GM11168 (cell line): ENCODE measurements around the gene DPEP1.
"Not testable (repeated sequence)": the region's sequence is repeated elsewhere in the genome, so short reads cannot be mapped to it uniquely, and the experiment has no call there.

ENCODE experiments used
- in situ Hi-C: fragments of 300-500 bp; cut with MboI; formaldehyde crosslinking; loops from one replicate; pipeline ENCODE4 v1.12.0; 2022; ENCODE audit warnings: low sequenced_read_pairs; ENCODE audit not compliant: unreplicated experiment

The DPEP1 gene

DNA sequence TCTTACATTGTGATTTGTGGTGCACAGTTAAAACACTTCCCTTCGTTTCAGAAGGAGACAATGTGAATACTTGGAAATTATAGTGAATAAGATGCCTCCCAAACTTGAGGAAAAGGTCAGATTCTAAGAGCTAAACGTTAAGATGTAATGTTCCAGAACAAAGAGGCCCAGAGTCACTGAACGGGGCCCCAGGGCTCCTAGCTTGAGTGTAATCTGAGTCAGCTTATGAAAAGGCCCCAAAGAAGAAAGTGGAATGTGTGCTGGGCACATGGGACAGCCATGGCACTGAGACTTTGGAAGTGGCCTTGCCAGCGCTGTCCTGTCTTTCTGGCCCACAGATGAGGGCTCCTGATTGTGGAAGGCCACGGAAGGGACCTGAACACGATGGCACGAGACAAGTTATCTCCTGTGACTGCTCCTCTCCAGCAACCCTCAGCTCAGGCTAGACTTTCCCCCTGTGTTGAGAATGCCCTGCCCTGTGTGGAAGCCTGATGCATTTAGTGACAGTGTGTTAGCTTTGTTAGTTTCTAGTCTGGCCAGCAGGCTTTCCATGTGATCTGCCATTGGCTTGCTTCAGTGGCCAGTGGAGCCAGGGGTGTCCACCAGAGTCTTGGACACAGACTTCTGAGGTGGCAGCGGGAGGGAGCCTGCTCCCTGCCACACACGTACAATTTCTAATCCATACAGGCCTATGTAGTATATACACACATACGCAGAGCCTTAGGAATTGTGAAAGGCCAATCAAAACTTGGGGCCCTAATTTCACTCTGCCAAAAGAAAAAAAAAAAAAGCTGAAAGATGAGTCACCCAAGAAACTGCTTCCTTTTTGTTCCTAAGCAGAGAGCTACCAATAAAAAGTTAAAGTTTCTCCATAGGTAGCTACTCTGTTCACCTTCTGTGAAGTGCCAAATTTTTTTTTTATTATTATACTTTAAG is 57.3 kb downstream of the DPEP1 start:
- in situ Hi-C loops: no loop called here

DNA sequence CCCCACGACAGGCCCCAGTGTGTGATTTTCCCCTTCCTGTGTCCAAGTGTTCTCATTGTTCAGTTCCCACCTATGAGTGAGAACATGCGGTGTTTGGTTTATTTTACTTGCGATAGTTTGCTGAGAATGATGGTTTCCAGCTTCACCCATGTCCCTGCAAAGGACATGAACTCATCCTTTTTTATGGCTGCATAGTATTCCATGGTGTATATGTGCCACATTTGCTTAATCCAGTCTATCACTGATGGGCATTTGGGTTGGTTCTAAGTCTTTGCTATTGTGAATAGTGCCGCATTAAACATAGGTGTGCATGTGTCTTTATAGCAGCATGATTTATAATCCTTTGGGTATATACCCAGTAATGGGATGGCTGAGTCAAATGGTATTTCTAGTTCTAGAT is 58.1 kb downstream of the DPEP1 start:
- in situ Hi-C loops: not testable (repeated sequence)

DNA sequence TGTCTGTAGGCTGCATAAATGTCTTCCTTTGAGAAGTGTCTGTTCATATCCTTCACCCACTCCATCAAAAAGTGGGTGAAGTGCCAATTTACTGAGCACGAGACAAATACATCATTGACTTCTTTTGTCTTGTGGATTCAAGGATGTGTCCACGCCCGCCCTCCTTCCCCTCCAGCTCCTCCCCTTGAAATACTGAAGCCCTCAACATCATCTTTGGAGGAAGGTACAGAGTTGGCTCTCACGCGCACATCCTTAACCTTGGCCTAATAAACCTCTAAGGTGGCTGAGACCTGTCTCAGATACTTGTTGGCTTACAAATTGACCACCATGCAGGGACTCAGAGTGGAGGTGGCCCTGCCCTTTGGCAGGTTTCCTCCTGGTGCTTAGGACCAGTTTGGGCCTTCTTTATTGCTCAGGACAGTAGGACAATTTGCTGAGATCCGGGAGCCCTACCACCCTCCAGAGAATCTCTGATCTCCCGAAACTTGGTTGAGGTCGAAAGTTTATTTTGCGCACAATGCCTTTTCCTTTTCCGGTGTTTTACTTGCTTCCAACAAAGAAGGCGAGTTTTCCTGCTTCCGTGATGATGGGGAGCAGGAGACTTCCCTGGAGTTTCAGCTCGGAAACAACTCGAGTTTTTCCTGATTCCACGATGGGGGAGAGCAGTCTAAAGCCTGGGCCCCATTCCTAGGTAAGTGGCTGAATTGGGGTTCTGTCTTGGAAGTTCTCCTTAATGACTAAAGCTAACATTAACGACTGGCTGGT is 58.9 kb downstream of the DPEP1 start:
- in situ Hi-C loops: no loop called here

DNA sequence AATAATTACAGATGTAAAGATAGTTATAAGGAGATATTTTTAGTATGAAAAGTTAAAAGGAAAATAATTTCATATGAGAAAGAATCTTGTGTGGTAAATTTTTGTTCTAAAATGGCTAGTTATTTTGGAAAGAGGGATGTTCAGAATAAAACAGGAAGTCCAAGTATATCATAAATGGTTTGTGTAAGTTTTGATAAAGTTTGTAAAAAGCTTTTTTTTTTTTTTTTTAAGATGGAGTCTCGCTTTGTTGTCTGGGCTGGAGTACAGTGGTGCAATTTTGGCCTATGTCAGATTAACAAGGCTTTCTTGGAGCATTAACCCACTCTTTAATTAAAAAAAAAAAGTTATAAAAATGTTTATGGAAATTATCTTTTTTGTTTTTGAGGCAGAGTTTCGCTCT is 64.8 kb downstream of the DPEP1 start:
- in situ Hi-C loops: no loop called here

DNA sequence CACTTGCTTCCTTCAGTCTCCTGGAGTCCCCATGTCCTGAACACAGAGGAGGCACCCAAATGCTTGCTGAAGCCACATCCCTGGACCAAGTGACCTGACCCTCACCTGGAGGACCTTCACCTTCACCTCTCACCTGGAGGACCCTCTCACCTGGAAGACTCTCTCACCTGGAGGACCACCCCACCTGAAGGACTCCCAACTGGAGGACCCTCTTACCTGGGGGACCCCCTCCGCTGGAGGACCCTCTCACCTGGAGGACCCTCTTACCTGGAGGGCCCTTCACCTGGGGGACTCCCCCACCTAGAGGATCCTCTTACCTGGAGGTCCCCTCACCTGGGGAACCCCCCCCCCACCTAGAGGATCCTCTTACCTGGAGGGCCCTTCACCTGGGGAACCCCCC is 72.5 kb downstream of the DPEP1 start:
- in situ Hi-C loops: no loop called here

DNA sequence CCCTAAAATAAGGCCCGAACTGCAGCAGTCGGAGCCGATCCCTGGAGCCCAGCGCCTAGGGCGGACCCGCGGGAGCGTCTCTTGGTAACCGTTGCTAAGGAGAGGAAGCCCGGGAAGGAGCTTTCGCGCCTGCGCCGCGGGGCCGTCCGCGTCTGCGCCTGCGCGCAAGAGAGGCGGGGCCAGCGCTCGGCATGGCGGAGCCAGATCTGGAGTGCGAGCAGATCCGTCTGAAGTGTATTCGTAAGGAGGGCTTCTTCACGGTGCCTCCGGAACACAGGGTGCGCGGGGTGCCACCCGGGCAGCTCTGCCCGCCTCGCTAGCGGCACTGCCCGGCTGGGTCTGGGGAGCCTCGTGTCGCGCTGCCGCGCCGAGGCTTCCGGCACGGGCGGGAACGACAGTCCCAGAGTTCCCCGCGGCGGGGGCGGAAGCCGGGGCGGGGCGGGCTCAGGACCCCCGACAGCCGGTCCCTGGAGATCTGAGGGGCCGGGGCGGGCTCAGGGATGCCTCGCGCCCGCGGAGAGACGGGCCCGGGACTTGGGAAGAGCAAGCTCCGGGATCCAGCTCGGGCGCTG is 73.2 kb downstream of the DPEP1 start, which contains the start of gene CDK10:
TSS of gene CDK10 (plus strand) at position 170 of the 572 bp plus-strand sequence. CDS start at position 192, 22 bp downstream.
- in situ Hi-C loops: no loop called here

DNA sequence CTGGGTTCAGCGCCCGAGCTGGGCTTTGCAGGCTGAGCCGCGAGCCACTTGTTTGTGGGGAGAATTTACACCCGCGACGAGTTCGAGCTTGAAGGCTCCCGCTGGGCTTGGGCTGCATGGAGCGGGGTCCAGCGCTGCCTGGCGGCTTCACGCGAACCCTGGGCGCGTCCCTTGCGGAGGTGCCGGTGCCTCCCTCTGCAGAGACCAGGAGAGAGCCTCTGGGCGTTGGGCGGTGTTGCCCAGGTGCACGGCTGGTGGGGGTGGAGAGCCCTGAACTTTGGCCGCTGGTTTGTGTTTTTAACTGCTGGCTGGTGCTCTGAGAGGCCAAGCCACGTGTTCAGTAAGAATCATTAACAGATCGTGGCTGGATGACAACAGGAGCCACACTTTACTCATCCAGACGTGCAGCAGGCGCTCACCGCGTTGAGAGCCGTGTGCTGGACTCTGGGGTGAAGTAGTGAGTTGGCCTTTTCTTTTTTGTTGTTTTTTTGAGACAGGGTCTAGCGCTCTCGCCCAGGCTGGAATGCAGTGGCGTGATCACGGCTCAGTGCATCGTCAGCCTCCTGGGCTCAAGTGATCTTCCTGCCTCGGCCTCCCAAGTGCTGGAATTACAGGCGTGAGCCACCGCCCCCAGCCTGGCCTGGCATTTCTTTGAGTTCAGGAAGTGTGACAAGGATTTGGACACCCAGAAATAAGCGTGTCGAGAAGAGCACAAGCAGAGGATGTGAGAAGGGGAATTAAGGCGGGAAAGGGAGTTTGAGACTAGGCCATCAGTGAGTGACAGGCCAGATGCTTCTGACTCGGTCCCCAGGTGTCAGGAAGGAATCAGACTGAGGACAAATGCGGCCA is 73.9 kb downstream of the DPEP1 start:
- in situ Hi-C loops: no loop called here
